HG02884 (cell line): ENCODE results near the gene SST.

Source experiments
- ATAC-seq: cut with Tn5 transposase; IDR thresholded peaks from one replicate; pipeline ENCODE4 v1.9.1; 2021; ENCODE audit warnings: mild to moderate bottlenecking, moderate library complexity; ENCODE audit not compliant: unreplicated experiment

SST gene

DNA sequence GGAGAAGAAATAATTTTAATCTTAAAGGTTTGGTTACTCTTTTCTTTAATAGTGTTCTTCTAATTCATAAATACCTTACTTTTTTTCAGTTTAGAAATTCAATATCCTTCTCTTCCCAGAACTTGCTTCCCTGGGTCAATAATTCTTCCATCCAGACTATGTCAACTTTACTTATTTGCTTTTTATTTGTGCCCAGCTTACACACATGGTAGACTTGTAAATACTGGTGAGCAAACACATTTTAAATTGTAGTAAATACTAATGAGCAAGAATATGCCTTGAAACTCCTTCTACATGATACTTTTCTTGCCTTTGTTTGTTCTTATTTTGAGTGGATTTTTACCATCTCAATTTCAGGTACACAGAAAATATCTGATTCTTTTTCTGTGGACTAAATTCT lies 33.7 kb downstream of the SST start:
- ATAC-seq = no peak

DNA sequence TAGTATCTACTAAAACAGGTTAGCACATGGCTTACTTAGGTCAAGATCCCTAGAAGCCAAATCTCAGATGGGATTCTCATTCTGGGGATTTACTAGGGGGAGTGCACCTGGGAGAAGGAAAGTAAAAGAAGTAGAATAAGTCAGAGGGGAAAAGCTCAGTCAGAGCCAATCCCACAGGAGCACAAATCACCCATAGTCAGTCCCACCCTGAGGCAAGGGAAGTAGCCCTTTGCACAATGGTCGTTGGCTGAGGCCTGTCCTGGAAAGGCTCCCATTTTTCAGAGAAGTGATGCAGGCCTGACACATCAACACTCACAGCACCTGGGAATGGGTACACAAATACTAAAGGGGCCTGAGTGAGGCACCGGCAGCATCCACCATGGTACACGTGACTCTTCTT lies 39.8 kb downstream of the SST start:
- no peak for ATAC-seq

DNA sequence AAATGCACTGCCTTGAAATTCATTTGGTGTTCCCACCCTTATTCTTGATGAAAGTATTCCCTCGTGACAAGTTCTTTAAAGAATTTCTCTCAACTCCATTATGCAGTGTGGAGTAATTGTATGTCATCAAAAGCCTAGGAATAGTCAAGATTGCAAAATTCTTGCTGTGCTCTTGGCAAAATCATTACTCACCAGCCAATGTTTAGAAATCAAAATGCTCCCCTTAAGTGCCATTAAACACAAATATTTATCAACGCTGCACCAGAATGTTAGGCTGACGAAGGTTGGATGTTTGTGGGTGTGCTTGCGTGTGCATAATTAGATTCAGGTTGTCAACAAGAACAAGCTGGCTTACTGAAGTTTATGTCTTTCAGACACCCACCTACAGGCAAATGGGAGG lies 40.5 kb downstream of the SST start:
- ATAC-seq = no peak

DNA sequence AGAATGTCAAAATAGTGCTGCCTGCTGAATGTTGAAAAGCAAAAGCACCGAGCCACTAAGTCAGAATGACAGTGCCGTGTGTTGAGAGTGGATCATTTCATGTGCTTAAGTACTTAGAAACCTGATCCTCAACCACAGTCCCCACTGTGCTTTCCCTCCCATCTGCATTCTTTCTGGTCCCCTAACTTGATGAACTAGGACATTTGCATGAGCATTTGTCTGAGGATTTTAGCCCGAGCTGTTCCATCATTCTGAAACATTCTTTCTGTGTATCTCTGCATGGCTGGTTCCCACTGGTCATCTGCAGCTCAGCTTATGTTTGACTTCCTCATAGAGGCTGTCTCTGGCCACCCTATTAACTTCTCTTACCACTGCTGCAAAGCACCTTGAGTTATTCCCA lies 42.0 kb downstream of the SST start:
- ATAC-seq = no peak

DNA sequence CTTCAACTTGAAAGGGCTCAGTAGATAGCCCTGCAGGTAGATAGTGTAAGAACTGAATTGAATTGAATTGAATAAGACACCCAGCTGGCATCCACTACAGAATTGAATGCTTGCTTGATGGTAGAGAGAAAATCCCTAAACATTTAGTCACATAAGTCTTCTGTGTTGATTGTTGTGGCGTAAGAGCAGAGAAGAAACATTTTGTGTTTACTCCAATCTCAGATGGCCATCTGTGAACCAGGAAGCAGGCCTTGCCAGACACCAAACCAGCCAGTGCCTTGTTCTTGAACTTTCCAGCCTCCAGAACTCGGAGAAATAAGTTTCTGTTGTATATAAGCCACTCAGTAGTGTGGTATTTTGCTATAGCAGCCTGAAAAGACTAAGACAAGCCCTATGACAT lies 43.6 kb downstream of the SST start:
- ATAC-seq = no peak

DNA sequence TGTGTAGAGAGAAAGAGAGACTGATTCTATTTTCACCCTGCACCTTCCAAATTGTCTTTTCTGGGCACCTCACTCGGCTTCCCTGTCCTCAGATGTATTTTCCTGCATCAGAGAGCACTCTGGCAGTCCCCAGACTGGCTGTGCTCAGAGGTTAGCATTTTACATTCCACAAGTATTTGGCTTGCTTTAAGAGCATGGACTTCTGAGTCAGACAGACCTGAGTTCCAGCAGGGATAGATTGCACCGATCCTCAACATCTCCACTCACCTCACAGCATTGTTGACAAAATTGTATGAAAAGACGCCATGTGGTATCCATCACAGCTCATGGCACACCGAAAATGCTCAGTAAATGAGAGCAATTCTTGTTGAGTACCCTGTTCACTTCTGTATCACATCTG lies 45.6 kb downstream of the SST start:
- ATAC-seq = no peak

DNA sequence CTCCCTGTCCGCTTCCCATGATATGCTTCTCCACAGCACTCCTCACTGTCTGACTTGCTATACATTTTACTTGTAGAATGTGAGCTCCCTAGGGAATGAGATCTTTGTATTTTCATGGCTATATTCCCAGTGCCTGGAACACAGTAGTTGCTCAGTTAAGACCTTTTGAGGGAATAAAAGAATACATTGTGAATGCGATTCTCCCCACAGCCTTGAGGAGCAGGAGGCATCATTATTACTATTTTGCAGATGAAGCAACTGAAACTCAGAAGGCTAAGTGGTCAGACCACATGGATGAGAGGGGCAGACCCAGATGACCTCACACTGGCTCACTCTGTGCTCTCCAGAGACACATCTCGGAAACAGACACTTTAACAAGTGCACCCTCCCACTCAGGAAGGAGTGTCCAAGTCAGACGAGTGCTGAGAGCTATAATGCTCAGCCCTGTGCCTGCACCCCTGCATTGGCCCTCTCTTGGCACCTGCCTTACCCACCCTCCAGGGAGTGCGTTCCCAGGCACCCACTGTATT lies 46.8 kb downstream of the SST start:
- ATAC-seq = no peak

DNA sequence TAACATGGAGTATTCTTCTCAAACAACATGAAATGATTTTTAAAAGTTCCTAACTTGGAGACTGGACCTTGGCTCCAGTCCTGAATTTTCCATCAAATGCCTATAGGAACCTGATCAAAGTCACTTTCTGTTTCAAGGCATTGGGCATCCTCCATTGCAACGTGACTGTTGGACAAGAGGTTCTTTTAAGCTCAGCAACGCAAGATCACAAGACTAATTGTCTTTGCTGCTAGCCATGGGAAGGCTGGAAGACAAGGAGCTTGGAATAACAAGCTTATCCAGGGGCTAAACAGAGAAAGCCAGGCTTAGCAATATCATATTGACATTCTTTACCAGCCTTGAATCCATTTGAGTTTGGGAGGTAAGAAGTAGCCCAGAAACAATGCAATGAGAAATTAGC lies 48.3 kb downstream of the SST start:
- ATAC-seq = no peak

DNA sequence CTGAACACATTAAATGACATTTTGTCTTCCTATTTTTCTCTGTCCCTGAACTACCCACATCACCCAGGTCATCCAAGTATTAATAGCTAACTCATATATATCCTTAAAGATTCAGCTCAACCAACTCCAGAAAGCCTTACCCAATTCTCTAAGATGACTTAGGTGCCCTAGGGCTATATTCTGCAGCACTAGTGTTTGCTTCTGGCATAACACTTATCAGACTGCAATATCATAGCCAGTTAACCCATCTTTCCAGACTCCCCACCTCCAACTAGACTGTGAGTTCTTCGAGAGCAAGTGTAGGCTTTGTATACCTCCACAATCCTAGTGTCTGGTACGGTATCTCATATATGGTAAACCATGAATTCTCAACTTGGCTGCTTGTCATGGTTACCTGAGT lies 50.7 kb downstream of the SST start:
- no peak for ATAC-seq
